ENCODE results near the gene D2HGDH. TPM values are rescaled to one million over a fixed set of nuclear protein-coding genes. Genes with fewer than 3 reads are reported as not detected.
"Not testable (repeated sequence)": the region's sequence is repeated elsewhere in the genome, so short reads cannot be mapped to it uniquely, and the experiment has no call there.

The D2HGDH gene
- total RNA-seq, 1 donor from 2014 or later = 22.4 TPM

DNA sequence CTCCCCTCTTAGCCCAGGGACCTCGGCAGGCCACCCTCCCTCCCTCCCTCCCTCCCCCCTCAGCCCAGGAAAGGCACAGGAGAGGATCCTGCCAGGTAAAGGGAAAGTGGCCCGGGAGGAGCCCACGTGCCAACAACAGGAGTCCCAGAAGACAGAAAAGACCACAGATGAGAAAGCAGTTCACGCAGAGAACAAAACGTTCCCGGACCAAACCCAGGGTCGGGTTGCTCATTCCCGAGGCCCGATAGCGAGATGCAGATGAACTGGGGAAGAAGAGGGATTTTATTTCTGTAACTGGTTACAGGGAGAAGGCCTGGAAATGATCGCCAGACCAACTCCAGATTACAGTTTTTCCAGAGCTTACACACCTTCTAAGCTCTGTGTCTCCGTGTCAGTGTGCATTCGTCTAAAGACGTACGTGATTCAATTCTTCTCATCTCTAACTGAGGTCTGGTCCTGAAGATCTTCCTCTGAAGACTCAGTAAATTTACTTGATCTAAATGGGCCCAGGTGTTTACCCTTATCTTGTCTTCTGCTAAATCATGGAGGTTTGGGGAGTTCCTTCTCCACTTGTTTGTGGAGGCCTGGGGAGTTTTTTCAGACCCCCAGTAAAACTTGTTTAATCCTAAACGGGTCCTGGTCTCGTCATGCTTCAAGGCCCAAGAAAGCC, 73.8 kb downstream of the D2HGDH start:
- DNase-seq (ENCODE audit: low read depth) = peak; percentile 63

DNA sequence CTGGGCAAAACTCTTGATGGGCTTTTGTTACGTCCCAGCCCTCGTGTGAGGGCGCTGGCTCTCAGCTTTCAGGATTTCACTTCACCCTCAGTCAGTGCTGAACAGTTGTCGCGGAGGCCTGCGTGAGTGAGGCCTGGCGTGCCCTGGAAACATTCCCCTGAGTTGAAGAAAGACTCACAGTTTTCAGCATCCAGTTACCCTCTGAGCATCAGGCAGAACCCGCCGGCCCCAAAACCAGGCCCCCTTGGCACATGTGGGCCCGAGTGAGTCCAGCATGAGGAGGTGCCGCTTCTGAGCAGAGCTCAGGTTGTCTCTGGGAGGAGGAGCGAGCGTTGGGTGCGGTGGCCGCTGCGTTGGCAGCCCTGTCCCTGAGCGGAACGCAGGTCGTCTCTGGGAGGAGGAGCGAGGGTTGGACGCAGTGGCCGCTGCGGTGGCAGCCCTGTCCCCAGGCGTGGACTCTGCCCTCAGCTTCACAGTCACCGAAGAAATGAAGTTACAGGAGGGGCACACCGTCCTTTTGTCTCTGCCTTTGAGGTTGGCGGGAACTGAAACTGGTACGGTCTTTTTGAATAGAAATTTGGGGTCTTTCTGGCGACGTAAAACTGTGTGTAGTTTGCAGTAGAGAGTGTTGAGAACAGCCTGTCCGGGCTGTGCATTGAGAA, 74.4 kb downstream of the D2HGDH start, which contains the start of gene NEU4:
Gene NEU4, plus strand, starts transcription at position 473 of the 662 bp plus-strand sequence. CDS start 5,292 bp downstream, outside the sequence.
- peak; percentile 22 for DNase-seq (ENCODE audit: low read depth)

DNA sequence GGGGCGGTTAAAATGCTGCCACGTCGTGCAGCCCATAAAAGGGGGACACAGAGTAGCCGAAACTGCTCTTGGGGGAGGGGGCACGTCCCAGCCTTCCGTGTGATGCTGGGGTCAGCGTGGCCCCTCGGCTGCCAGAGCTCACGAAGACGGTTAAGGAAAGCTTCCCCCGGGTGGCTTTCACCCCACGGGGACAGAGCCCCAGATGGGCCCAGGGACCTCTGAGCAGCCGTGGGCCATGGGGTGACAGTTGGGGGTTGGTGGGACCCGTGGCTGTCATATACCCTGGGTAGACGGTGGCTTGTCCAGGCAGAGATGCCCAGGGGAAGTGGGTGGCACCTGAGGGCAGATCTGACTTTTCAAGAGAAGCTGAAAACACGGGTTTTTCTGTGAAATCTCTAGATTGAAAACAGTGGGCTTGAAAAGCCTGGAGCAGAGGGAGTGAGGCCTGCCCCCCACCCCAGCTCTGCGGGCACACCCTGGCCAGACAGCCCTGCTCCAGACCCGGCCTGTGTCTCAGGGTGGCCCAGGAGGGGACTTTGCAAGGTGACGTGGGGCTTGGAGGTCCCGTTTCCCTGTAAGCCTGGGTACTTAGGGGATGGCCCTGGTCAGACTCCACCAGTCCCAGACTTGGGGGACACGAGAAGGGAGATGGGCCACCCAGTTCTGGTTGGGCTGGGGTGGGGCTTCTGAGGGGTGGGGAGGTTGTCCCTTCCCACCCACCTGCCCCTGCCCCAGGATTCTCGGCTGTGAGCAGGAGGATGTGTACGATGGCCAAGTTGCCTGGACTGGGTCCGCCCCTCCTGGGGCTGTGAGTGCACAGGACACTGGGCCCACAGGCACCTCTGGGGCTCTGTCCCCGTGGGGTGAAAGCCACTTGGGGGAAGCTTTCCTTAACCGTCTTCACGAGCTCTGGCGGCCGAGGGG, 75.2 kb downstream of the D2HGDH start:
- DNase-seq (ENCODE audit: low read depth) = no peak

DNA sequence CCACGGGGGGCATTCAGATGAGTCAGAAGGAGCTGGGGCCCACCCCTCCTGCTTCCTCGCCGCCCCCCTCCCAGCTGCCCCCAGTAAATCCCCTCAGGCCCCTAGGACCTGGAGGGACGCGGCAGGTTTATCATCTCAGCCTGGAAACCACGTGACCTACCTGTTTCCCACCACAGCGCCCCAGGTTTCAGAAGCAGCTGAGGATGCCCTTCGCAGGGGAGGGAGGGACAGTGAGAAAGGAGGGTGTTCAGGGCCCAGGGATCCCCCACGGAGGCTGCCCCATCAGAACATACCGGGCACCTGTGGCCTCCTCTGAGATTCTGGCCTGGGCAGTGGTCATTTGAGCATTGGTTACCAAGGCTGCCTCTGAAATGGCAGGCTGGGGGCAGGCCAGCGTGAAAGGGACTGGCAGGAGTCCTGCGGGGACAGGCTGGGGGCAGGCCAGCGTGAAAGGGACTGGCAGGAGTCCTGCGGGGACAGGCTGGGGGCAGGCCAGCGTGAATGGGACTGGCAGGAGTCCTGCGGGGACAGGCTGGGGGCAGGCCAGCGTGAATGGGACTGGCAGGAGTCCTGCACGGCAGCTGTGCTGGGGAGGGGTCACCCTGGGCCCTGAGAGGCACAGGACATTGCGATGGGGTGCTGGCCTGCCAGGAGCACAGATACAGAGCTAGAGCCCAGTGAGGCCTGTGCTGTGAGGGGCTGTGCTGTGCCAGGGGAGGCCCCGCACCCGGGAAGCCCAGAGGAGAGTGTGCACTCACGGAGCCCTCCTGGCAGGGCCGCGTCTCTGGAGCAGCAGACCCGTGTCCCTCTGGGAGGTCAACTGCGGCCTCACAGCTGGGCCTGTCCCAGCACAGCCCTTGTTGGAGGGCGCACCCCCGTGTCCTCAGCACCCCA, 76.1 kb downstream of the D2HGDH start:
- no peak for DNase-seq (ENCODE audit: low read depth)

DNA sequence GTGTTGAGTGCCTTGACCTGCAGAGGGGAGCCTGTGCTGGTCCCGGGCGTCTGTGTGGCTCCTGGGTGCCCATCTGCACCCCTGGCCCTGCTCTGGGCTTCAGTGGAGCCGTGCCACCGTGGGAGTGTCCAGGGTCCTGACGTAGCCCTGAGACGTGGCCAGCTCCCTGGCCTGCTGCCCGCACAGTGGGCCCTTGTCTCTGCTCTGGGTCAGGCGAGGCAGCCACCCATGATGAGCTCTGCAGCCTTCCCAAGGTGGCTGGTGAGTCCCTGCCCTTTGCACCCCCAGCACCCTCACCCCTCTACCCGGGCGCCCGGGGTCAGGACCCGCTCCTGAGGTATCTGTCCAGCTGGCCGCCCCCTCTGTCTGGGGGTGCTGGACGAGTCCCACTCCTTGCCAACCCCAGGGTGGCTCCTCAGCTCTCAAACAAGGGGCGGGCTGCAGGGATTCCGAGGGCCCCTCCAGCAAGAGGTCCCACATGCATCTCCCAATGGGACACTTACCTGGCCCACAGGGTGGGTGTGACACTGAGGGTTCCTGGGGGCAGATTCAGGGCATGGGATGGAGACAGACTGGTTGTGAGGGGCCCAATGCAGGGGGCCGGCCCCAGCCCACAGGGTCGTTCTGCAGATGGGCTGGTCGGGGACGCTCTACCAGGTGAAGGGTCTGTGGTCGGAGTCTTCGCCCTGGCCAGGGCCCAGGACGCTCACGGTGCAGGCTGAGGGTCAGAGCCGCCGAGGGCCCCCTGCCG, 76.9 kb downstream of the D2HGDH start:
- no peak for DNase-seq (ENCODE audit: low read depth)

DNA sequence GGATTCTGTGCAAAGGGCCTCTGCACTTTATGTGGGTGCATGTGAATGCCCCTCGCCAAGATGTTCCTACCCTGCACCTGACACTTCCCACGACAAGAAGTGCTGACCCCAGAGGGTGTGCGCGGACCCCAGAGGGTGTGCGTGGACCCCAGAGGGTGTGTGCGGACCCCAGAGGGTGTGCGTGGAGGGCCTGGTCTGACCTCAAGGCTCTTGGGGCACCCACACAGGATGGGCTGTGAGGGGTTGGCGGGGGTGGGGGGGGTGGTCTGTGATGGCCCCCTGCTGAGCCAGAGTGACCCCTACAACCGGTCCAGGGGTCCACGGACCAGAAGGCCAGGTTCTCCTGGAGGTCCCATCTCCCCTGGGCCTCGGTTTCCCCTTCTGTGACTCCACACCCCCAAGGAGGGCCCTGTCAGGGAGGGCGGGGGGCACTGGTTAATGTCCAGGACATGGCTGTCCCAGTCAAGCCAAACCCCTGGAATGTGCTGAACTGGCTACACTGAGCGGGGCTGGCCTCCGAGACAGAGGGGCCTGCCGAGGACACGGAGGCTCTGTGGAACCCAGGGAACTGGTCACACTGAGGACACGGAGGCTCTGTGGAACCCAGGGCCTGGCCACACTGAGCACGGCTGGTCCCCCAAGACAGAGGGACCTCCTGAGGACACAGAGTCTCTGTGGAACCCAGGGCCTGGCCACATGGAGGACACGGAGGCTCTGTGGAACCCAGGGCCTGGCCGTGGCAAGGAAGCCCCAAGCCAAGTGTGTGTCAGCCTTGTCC, 77.7 kb downstream of the D2HGDH start:
- DNase-seq (ENCODE audit: low read depth) = no peak

DNA sequence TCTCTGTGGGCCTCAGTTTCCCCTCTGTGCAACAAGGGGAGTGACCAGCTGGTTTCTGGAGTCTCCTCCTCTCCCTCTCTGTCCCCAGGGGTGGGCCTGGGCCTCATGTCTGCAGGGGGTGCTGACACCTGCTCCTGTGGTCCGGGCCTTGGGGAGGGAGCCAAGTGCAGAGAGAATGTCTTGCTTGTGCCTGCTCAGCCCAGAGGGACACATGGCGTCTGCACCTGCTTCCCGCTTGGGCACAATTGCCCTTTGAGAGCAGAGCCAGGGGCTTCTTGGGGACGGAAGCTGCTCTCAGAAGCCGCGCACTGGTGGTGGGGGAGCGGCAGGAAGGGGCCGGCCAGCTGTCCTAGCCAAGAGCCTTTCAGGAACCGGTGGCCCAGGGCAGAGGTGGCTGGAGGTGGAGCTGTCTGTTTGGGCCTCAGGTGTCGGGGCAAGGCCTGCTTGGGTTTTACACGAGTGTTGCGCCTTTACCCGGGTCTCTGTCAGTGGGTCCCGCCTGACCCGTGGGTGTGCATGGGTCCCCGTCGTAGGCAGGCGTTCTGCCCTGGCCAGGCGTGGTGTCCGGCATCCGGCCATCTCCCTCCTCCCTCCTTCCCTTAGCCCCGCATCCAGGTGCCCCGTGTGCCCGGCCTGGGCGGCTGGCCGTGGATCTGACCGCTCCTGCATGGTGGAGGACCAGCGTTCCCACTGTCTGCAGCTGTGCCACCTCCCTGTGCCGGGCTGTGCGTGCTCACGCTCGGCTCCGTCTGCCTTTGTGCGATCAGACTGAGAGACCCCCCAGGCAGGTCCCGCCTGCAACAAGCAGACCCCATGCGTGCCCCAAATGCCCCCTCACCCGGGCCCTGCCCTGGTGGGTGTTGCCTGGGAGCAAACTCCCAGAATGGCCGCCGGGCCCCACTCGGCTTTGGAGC, 78.6 kb downstream of the D2HGDH start:
- no peak for DNase-seq (ENCODE audit: low read depth)

DNA sequence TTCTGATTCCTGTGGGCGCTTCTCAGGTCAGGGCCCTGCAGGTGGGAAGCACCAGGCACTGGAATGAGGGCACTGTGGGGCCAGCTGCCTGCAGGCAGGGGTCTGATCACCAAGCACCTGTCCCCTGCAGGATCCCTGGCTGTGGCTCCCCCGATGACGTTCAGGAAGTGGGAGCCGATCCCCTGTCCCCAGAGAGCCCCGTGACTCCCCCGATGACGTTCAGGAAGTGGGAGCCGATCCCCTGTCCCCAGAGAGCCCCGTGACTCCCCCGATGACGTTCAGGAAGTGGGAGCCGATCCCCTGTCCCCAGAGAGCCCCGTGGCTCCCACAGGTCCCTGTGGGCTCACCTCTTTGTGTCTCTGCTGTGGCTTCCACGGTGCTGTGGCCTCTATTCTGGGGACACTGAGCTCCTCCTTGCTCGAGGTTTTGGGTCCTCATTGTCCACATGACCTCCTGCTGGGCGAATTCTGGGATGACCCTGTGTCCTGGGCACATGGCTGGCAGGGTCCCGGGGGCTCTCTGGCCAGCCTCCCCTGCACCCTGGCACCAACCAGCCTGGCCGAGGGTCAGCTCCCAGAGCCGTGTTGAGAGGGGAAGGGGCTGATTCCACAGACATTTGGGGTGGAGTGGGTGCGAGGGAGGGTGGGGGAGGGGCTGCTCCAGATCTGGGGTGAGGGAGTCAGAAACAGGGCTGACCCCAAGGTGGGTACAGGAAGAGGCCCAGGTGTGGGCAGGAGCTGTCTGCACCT, 79.4 kb downstream of the D2HGDH start:
- no peak for DNase-seq (ENCODE audit: low read depth)

DNA sequence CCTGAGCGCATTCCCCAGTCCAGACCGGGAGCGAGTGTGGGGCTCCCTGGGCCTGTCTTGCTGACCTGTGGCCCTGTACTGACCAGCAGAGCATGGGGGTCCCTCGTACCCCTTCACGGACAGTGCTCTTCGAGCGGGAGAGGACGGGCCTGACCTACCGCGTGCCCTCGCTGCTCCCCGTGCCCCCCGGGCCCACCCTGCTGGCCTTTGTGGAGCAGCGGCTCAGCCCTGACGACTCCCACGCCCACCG, 79.9 kb downstream of the D2HGDH start:
- no peak for DNase-seq (ENCODE audit: low read depth)

DNA sequence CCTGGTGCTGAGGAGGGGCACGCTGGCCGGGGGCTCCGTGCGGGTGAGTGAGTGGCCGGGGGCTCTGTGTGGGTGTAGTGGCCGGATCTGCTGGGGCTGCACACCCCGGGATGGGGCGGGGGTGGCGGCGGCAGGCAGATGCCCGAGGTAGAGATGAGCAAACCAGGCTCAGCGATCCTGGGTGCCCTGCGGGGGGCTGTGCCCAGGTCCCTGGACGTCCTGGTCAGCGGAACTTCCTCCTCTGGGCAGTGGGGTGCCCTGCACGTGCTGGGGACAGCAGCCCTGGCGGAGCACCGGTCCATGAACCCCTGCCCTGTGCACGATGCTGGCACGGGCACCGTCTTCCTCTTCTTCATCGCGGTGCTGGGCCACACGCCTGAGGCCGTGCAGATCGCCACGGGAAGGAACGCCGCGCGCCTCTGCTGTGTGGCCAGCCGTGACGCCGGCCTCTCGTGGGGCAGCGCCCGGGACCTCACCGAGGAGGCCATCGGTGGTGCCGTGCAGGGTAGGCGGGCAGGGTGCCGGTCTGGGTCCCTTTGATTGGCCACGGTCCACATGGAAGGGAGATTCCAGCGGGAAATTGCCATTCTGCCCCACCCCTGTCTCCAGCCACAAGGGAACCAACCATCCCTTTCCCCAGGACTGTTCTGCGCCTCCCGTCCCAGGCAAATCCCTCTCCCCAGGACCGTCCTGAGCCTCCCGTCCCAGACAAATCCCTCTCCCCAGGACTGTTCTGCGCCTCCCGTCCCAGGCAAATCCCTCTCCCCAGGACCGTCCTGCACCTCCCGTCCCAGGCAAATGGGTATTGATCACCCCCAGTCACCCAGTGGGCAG, 80.4 kb downstream of the D2HGDH start:
- DNase-seq (ENCODE audit: low read depth) = no peak

DNA sequence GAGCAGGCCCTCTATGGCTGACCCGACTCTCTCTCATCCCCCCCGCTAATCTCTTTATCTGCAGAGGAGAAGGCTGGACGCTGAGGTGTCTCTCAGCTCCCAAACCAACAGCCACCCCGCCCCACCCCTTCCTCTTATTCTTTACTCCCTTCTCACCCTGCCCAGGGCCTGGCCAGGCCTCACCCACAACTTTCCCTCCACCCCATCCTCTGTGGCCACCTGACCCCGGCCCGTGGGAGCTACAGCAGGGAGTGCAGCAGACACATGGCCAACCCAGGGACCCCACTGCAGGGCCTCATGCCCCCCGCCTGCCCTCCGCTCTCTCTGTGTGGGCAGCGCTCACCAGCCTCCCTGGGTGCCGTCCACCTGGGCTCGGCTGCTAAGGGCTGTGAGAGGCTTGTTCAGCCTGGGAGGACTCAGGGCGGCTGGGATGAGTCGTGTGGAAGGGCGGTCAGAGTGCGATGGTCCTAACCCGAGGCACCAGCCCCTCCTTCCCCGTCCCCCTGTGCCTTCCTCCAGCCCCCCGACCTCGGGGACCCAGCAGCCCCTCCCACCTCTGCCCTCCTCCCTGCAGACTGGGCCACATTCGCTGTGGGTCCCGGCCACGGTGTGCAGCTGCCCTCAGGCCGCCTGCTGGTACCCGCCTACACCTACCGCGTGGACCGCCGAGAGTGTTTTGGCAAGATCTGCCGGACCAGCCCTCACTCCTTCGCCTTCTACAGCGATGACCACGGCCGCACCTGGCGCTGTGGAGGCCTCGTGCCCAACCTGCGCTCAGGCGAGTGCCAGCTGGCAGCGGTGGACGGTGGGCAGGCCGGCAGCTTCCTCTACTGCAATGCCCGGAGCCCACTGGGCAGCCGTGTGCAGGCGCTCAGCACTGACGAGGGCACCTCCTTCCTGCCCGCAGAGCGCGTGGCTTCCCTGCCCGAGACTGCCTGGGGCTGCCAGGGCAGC, 81.3 kb downstream of the D2HGDH start:
- DNase-seq (ENCODE audit: low read depth) = no peak

DNA sequence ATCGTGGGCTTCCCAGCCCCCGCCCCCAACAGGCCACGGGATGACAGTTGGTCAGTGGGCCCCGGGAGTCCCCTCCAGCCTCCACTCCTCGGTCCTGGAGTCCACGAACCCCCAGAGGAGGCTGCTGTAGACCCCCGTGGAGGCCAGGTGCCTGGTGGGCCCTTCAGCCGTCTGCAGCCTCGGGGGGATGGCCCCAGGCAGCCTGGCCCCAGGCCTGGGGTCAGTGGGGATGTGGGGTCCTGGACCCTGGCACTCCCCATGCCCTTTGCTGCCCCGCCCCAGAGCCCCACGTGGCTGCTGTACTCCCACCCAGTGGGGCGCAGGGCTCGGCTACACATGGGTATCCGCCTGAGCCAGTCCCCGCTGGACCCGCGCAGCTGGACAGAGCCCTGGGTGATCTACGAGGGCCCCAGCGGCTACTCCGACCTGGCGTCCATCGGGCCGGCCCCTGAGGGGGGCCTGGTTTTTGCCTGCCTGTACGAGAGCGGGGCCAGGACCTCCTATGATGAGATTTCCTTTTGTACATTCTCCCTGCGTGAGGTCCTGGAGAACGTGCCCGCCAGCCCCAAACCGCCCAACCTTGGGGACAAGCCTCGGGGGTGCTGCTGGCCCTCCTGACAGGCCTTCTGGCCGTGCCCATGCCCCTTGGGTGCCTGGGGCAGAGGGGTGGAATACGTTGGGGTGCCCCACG, 82.1 kb downstream of the D2HGDH start:
- DNase-seq (ENCODE audit: low read depth) = no peak

DNA sequence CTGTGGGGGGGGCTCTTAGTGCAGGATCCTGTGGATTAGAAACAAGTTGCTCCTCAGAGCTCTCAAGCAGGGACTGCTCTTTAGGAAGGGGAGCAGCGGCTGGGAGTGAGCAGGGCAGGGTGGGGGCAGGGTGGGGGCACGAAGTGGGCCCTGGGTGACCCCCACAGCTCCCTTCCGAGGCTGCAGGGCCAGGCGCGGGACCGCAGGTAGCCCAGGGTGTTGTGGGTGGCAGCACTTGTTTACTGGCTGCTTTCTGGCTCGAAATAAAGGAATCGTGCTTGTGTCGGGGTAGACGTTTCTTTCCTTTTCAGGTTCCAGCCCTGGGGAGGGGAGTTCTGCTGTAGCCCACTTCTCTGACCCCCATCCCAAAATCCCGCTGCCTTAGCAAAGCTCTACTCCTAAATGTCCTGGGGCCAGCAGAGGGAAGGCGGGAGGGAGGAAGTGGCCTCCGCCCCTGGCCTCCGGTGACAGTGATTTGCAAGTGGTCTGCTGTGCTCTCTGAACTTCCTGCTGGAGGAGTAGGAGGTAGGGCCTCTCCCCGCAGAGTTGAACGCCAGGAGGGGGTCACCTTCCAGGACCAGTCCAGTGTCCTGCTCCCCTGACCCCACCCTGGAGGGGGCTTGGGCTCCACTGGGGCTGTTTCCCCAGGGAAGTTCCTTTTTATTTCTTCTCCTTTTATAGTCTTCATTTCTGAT, 82.8 kb downstream of the D2HGDH start:
- no peak for DNase-seq (ENCODE audit: low read depth)

DNA sequence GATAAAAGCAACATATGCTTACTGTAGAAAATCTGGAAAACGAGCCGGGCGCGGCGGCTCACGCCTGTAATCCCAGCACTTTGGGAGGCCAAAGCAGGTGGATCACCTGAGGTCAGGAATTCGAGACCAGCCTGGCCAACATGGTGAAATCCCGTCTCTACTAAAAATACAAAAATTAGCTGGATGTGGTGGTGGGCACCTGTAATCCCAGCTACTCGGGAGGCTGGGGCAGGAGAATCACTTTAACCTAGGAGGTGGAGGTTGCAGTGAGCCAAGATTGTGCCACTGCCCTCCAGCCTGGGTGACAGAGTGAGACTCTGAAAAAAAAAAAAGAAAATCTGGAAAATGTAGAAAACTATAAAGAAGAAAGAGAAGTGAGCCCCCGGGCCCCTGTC, 83.4 kb downstream of the D2HGDH start:
- not testable (repeated sequence) for DNase-seq (ENCODE audit: low read depth)
